SKM-1 (cell line): ENCODE data around the gene HSPH1.
"Not testable (repeated sequence)": the region's sequence is repeated elsewhere in the genome, so short reads cannot be mapped to it uniquely, and the experiment has no call there.

Experiments used
- DNase-seq: peaks from one replicate; lab custom pipeline; 2025; ENCODE audit not compliant: unreplicated experiment; lab: John Stamatoyannopoulos, UW

The HSPH1 gene

GRCh38 chr13:31097911-31098434 is 63.7 kb downstream of the HSPH1 start:
- not testable (repeated sequence) for DNase-seq

- DNase-seq, result no peak
These were observed 64.9 kb downstream of the HSPH1 start for GRCh38 chr13:31096654-31097302.

- no peak for DNase-seq
These were observed 67.2 kb downstream of the HSPH1 start for GRCh38 chr13:31094331-31095015.

GRCh38 chr13:31093145-31093885 is 68.4 kb downstream of the HSPH1 start:
- no peak for DNase-seq

- no peak for DNase-seq
These were observed 69.1 kb downstream of the HSPH1 start for GRCh38 chr13:31092646-31093045.

- no peak for DNase-seq
These were observed 70.6 kb downstream of the HSPH1 start for GRCh38 chr13:31090961-31091624.

- DNase-seq, result no peak
These were observed 71.6 kb downstream of the HSPH1 start for GRCh38 chr13:31090096-31090495.

GRCh38 chr13:31089649-31090048 is 72.1 kb downstream of the HSPH1 start:
- no peak for DNase-seq

- no peak for DNase-seq
These were observed 72.8 kb downstream of the HSPH1 start for GRCh38 chr13:31088826-31089420.
